ENCODE measurements around the gene SUPT7L. TPM values are rescaled to one million over a fixed set of nuclear protein-coding genes. Genes with fewer than 3 reads are reported as not detected.

The SUPT7L gene
- total and polyA plus RNA-seq, 2 of the 13 experiments (the other 11 are each of a cell fraction or from before 2014, with no cell fraction given) = 32.9 to 77.5 TPM

DNA sequence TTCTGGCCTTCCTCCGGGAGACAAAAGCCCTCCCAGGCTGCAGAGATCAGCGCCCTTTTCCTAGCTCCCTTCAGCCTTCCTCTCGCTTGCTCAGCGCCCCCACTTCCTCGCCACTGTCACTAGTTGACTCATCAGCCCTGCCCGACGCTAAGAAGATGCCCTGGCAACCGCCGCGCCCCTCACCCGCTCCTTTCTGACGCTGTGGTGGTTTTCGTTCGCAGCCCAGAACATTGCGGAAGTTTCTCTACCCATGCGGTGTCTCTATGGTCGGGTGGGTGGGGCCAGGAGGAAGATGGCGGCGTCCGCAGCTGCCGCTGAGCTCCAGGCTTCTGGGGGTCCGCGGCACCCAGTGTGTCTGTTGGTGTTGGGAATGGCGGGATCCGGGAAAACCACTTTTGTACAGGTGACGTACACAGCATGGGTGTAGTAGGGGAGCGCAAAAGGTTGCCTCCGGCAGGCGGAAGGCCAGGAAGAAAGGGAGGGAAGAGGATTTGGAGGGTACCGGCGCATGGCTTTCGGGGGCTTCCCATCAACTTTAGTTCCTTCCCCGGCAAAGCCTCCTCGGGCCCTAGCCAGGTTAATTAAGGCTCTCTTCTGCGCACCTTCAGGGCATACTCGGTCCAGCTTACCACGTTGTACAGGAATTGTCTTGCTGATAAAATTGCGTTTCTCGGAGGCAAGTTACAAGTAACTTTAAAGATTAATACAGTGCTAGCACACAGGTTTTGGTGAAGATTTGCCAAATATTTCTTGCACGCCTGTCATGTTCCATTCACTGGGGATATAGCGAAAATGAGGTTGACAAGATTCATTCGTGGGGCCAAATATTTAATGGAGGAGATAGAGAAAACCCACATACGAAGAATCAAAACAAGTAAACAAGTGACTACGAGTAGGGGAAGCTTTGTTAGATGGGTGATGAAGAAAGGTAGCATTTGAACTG lies 34.4 kb downstream of the SUPT7L start, which contains the start of the genes CCDC121 and GPN1 (continued):
- no peak for TF ChIP-seq PRDM15 (CRISPR knock-in tag; IDR thresholded peaks at IDR 0.05)
- 0 out of 2 replicates have a peak, but pooled peaks have one; percentile 8 for TF ChIP-seq ZNF264 (CRISPR knock-in tag; IDR thresholded peaks at IDR 0.05)
- TF ChIP-seq, protein P1, sequence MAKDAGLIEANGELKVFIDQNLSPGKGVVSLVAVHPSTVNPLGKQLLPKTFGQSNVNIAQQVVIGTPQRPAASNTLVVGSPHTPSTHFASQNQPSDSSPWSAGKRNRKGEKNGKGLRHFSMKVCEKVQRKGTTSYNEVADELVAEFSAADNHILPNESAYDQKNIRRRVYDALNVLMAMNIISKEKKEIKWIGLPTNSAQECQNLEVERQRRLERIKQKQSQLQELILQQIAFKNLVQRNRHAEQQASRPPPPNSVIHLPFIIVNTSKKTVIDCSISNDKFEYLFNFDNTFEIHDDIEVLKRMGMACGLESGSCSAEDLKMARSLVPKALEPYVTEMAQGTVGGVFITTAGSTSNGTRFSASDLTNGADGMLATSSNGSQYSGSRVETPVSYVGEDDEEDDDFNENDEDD (CRISPR knock-in tag; IDR thresholded peaks at IDR 0.05; ENCODE audit: borderline replicate concordance) = peak; percentile 73; the same call in 1 of the 2 replicates
- TF ChIP-seq, protein P2, sequence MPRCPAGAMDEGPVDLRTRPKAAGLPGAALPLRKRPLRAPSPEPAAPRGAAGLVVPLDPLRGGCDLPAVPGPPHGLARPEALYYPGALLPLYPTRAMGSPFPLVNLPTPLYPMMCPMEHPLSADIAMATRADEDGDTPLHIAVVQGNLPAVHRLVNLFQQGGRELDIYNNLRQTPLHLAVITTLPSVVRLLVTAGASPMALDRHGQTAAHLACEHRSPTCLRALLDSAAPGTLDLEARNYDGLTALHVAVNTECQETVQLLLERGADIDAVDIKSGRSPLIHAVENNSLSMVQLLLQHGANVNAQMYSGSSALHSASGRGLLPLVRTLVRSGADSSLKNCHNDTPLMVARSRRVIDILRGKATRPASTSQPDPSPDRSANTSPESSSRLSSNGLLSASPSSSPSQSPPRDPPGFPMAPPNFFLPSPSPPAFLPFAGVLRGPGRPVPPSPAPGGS (CRISPR knock-in tag; IDR thresholded peaks at IDR 0.05) = peak; percentile 92
- peak; percentile 57 for TF ChIP-seq KDM4B (CRISPR knock-in tag; IDR thresholded peaks at IDR 0.05)
- no peak; the same call in 1 of the 2 replicates for TF ChIP-seq ZNF607 (CRISPR knock-in tag; IDR thresholded peaks at IDR 0.05; ENCODE audit: borderline replicate concordance)
- TF ChIP-seq ZNF879 (CRISPR knock-in tag; IDR thresholded peaks at IDR 0.05) = peak; percentile 82
- peak; percentile 52; the same call in 1 of the 2 replicates for TF ChIP-seq ZNF543 (CRISPR knock-in tag; IDR thresholded peaks at IDR 0.05)
- no peak for TF ChIP-seq ZNF343 (CRISPR knock-in tag; IDR thresholded peaks at IDR 0.05)
- TF ChIP-seq ATF7 (IDR thresholded peaks at IDR 0.05) = no peak
- 0 out of 2 replicates have a peak, but pooled peaks have one; percentile 22 for TF ChIP-seq ATF7 (CRISPR knock-in tag; IDR thresholded peaks at IDR 0.05)
- TF ChIP-seq PAX8 (CRISPR knock-in tag; IDR thresholded peaks at IDR 0.05; ENCODE audit: borderline replicate concordance) = no peak
- no peak for TF ChIP-seq KLF13 (CRISPR knock-in tag; IDR thresholded peaks at IDR 0.05)
- peak; percentile 18; the same call in 1 of the 2 replicates for TF ChIP-seq ZNF460 (CRISPR knock-in tag; IDR thresholded peaks at IDR 0.05; ENCODE audit: borderline replicate concordance)
- TF ChIP-seq CENPX (CRISPR knock-in tag; IDR thresholded peaks at IDR 0.05) = no peak
- TF ChIP-seq, protein P3, sequence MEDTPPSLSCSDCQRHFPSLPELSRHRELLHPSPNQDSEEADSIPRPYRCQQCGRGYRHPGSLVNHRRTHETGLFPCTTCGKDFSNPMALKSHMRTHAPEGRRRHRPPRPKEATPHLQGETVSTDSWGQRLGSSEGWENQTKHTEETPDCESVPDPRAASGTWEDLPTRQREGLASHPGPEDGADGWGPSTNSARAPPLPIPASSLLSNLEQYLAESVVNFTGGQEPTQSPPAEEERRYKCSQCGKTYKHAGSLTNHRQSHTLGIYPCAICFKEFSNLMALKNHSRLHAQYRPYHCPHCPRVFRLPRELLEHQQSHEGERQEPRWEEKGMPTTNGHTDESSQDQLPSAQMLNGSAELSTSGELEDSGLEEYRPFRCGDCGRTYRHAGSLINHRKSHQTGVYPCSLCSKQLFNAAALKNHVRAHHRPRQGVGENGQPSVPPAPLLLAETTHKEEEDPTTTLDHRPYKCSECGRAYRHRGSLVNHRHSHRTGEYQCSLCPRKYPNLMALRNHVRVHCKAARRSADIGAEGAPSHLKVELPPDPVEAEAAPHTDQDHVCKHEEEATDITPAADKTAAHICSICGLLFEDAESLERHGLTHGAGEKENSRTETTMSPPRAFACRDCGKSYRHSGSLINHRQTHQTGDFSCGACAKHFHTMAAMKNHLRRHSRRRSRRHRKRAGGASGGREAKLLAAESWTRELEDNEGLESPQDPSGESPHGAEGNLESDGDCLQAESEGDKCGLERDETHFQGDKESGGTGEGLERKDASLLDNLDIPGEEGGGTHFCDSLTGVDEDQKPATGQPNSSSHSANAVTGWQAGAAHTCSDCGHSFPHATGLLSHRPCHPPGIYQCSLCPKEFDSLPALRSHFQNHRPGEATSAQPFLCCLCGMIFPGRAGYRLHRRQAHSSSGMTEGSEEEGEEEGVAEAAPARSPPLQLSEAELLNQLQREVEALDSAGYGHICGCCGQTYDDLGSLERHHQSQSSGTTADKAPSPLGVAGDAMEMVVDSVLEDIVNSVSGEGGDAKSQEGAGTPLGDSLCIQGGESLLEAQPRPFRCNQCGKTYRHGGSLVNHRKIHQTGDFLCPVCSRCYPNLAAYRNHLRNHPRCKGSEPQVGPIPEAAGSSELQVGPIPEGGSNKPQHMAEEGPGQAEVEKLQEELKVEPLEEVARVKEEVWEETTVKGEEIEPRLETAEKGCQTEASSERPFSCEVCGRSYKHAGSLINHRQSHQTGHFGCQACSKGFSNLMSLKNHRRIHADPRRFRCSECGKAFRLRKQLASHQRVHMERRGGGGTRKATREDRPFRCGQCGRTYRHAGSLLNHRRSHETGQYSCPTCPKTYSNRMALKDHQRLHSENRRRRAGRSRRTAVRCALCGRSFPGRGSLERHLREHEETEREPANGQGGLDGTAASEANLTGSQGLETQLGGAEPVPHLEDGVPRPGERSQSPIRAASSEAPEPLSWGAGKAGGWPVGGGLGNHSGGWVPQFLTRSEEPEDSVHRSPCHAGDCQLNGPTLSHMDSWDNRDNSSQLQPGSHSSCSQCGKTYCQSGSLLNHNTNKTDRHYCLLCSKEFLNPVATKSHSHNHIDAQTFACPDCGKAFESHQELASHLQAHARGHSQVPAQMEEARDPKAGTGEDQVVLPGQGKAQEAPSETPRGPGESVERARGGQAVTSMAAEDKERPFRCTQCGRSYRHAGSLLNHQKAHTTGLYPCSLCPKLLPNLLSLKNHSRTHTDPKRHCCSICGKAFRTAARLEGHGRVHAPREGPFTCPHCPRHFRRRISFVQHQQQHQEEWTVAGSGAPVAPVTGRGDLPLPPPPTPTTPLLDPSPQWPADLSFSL (CRISPR knock-in tag; IDR thresholded peaks at IDR 0.05) = no peak; the same call in 1 of the 2 replicates
